ENCODE results near the gene MAPK8IP3. TPM values are rescaled to one million over a fixed set of nuclear protein-coding genes. Genes with fewer than 3 reads are reported as not detected.
A peak's percentile ranks its signal among the peaks of the same experiment; 100 is the strongest.

MAPK8IP3 gene
- total RNA-seq, 1 donor from 2014 or later = 77.3 TPM

DNA sequence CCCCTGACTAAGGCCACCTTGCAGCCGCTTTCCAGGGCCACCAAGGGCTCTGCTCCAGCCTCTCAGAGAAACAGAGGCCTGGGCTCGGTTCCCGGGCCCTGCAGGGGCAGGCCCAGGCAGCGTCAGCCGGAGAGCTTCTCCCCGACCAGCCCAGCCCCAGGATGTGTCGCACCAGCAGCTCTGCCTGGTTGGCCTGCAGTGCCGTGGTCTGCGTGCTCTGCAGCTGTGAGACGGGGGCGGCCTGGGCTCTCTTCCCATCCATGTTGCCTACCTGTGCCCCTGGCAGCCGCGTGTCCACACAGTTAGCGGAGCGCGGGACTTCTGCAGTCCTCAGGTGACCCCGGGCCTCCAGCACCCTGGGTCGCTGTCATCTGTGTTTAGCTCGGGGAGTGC lies 82.7 kb downstream of the MAPK8IP3 start:
- DNase-seq (peak; percentile 57), ATAC-seq (no peak)
- intact Hi-C loops (cut with DNase I) = no loop called here
- no peak overlapping the region for H3K4me3 ChIP-seq
- no peaks in the 10 kb centered on the region for H3K27me3 ChIP-seq
- TF ChIP-seq, protein P1, sequence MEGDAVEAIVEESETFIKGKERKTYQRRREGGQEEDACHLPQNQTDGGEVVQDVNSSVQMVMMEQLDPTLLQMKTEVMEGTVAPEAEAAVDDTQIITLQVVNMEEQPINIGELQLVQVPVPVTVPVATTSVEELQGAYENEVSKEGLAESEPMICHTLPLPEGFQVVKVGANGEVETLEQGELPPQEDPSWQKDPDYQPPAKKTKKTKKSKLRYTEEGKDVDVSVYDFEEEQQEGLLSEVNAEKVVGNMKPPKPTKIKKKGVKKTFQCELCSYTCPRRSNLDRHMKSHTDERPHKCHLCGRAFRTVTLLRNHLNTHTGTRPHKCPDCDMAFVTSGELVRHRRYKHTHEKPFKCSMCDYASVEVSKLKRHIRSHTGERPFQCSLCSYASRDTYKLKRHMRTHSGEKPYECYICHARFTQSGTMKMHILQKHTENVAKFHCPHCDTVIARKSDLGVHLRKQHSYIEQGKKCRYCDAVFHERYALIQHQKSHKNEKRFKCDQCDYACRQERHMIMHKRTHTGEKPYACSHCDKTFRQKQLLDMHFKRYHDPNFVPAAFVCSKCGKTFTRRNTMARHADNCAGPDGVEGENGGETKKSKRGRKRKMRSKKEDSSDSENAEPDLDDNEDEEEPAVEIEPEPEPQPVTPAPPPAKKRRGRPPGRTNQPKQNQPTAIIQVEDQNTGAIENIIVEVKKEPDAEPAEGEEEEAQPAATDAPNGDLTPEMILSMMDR (IDR thresholded peaks at IDR 0.05) = no peak
- H3K4me1 ChIP-seq = peaks cover 8% of the 10 kb centered on the region
- H3K27ac ChIP-seq = no peak overlapping the region
- H3K36me3 ChIP-seq = peaks cover 29% of the 10 kb centered on the region
- no peaks in the 10 kb centered on the region for H3K9me3 ChIP-seq

DNA sequence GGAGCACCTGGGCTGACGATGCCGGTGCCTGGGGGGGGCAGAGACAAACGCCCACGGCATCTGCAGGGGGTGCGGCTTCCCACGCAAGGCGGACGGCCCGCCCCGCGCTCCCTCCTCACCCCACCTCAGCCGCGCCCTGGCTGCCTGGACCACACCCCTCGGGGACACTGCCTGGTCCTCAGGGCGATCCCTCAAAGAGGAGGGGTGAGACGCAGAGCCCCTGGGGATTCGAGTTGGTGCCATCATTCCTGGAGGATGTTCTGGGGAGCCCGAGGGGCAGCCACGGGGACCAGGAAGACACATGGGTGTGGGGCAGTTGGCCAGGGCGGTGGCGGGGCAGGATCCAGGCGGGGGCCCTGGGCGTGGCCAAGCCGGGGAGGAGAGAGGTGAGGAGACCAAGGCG lies 83.6 kb downstream of the MAPK8IP3 start:
- Histone ChIP-seq H3K4me3 (no peak overlapping the region), H3K9me3 (no peaks in the 10 kb centered on the region), H3K36me3 (peaks cover 29% of the 10 kb centered on the region), H3K4me1 (no peaks in the 10 kb centered on the region), H3K27ac (no peak overlapping the region), H3K27me3 (no peaks in the 10 kb centered on the region)
- TF ChIP-seq, protein P1 (IDR thresholded peaks at IDR 0.05) = no peak
- ATAC-seq (no peak), DNase-seq (peak; percentile 62)
- intact Hi-C loops (cut with DNase I) = no loop called here

DNA sequence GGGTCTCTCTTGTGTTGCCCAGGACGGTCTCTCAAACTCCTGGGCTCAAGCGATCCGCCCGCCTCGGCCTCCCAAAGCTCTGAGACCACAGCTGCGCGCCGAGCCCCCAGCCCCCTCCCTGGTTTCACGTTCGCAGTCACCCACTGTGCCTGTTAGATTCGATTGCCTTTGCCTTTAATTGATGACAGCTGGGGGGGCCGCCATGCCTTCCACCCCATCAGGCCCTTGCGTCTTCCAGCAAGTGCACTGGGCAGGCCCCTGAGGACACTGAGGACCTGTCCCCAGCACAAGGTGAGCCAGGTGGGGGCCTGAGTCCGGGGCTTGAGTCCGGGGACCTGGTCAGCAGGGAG lies 84.2 kb downstream of the MAPK8IP3 start:
- DNase-seq (no peak), ATAC-seq (no peak)
- H3K27me3 ChIP-seq = no peaks in the 10 kb centered on the region
- intact Hi-C loops (cut with DNase I) = no loop called here
- TF ChIP-seq, protein P1 (IDR thresholded peaks at IDR 0.05) = no peak
- H3K27ac ChIP-seq = no peak overlapping the region
- no peaks in the 10 kb centered on the region for H3K9me3 ChIP-seq
- no peaks in the 10 kb centered on the region for H3K4me1 ChIP-seq
- no peak overlapping the region for H3K4me3 ChIP-seq
- H3K36me3 ChIP-seq = peaks cover 29% of the 10 kb centered on the region

DNA sequence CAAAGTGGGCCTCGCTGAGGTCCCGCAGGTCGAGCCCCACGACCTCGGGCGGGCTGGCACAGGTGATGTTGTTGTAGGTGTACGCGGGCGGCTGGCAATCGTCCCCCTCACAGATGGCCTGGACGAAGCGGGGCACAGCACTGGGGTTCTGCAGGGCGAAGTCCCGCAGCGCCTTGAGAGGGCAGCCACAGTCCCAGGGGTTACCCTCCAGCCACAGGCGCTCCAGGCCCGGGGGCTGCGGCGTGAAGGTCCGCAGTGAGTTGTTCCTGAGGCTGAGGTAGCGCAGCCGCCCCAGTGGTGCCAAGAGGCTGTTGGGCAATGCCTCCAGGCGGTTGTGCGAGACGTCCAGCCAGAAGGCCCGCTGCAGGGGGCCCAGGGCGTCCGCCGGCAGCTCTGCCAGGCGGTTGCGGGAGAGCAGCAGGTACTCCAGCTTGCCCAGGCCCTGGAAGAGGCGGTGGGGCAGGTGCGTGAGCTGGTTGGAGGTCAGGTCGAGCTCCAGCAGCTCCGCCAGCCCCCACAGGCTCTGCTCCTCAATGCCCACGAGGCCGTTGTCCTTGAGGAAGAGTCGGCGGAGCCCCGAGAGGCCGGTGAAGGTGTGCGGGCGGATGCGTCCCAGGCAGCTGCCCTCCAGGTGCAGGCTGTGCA lies 84.7 kb downstream of the MAPK8IP3 start:
- H3K9me3 ChIP-seq = no peaks in the 10 kb centered on the region
- no peaks in the 10 kb centered on the region for H3K27me3 ChIP-seq
- H3K4me3 ChIP-seq = no peak overlapping the region
- intact Hi-C loops (cut with DNase I) = no loop called here
- peak; percentile 63 for DNase-seq
- H3K27ac ChIP-seq = no peak overlapping the region
- H3K4me1 ChIP-seq = no peaks in the 10 kb centered on the region
- TF ChIP-seq, protein P1 (IDR thresholded peaks at IDR 0.05) = no peak
- H3K36me3 ChIP-seq = peaks cover 29% of the 10 kb centered on the region
- no peak for ATAC-seq

DNA sequence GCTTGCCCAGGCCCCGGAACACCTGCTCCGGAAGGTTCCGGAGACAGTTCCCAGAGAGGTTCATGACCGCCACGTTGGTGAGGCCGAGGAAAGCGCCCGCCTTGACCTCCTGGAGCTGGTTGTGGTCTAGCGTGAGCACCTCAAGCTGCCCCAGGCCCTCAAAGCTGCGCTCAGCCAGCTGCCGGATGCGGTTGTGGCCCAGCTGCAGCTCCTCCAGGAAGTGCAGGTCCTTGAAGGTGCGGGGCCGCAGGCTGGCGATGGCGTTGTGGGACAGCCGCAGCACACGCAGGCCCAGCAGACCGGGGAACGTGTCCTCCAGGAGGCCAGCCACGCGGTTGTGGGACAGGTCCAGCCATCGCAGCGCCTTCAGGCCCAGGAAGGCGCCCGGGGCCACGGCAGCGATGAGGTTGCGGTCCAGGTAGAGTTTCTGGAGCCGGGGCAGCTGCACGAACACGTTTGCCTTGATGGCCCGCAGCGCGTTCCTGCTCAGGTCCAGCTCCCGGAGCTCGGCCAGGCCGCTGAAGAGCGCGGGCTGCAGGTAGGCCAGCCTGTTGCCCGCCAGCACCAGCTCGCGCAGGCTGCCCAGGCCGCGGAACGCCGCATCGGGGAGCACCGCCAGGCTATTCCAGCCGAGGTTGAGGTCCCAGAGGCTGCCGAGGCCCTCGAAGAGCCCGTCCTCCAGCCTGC lies 85.4 kb downstream of the MAPK8IP3 start:
- Histone ChIP-seq H3K27ac (no peak overlapping the region), H3K4me1 (no peaks in the 10 kb centered on the region), H3K36me3 (peaks cover 29% of the 10 kb centered on the region), H3K9me3 (no peaks in the 10 kb centered on the region), H3K4me3 (no peak overlapping the region), H3K27me3 (no peaks in the 10 kb centered on the region)
- ATAC-seq = no peak
- intact Hi-C loops (cut with DNase I) = no loop called here
- TF ChIP-seq, protein P1 (IDR thresholded peaks at IDR 0.05) = no peak
- DNase-seq = peak; percentile 60

Data from upper lobe of right lung (tissue), 1 donor.